HepG2 (cell line): ENCODE results near the gene GNL1. TPM values are rescaled to one million over a fixed set of nuclear protein-coding genes. Genes with fewer than 3 reads are reported as not detected.
A peak's percentile ranks its signal among the peaks of the same experiment; 100 is the strongest.

ENCODE experiments used
- ARNTL ChIP-seq: sonication (generic); formaldehyde crosslinking; IDR thresholded peaks from 2 replicates; pipeline ENCODE4 v1.4.0; 2020; ENCODE audit warnings: mild to moderate bottlenecking, missing genetic modification reagents
- ISX ChIP-seq: sonication (generic); formaldehyde crosslinking; conservative IDR thresholded peaks from 2 replicates; pipeline ENCODE4 v1.5.0; 2020; ENCODE audit warnings: missing genetic modification reagents
- LCORL ChIP-seq, 2 experiments: fragments of 450-650 bp in 1 of 2; sonication (generic) in 1 of 2; formaldehyde crosslinking in 1 of 2; IDR thresholded peaks; 2 replicates each; pipeline versions ENCODE4 v1.5.0 to v1.6.1; 2017 to 2020; ENCODE audit warnings: antibody characterized with exemption in 1 of 2, missing genetic modification reagents in 1 of 2
- NR2F6 ChIP-seq, 2 experiments: IDR thresholded peaks; 2 replicates each; pipeline ENCODE4 v1.6.1; 2016; ENCODE audit warnings: antibody characterized with exemption in 1 of 2, mild to moderate bottlenecking in 1 of 2
- SNAPC4 ChIP-seq: sonication (generic); formaldehyde crosslinking; IDR thresholded peaks from 2 replicates; pipeline ENCODE4 v1.4.0; 2020; ENCODE audit warnings: mild to moderate bottlenecking, missing genetic modification reagents
- ZNF503 ChIP-seq: sonication (generic); formaldehyde crosslinking; IDR thresholded peaks from 2 replicates; pipeline ENCODE4 v1.4.0; 2020; ENCODE audit warnings: missing genetic modification reagents
- ZNF574 ChIP-seq: sonication (generic); formaldehyde crosslinking; IDR thresholded peaks from 2 replicates; pipeline ENCODE4 v1.4.0; 2020; ENCODE audit warnings: missing genetic modification reagents
- ZNF816 ChIP-seq: sonication (generic); formaldehyde crosslinking; IDR thresholded peaks from 2 replicates; pipeline ENCODE4 v1.8.0; 2022; ENCODE audit warnings: missing genetic modification reagents, mild to moderate bottlenecking, borderline replicate concordance
- polyA plus RNA-seq, 8 experiments: library from polyadenylated mRNA; depleted of rRNA in 3 of 8; stranded (reverse) in 7 of 8; unstranded in 1 of 8; fragments of >200 nt; fragmentation: Illumina TruSeq in 4 of 8; extraction: Trizol in 4 of 8; gene quantifications; 2 replicates each; pipeline versions ENCODE4 v1.2.1 to v1.2.3, GENCODE V29; 2011 to 2016; ENCODE audit warnings: low read depth in 4 of 8, missing spikeins in 1 of 8, mixed read lengths in 1 of 8; ENCODE audit not compliant: insufficient read depth in 1 of 8
- total RNA-seq, 5 experiments: library from RNA; depleted of rRNA; stranded (reverse); fragments of >200 nt; fragmentation: Illumina TruSeq; extraction: Trizol; gene quantifications; 2 replicates each; pipeline ENCODE4 v1.2.3, GENCODE V29; 2016; ENCODE audit warnings: low read depth in 1 of 5
- TF ChIP-seq, protein P1 (sequence below): IDR thresholded peaks from 2 replicates; pipeline ENCODE4 v1.4.0; 2020; ENCODE audit warnings: mild to moderate bottlenecking, missing genetic modification reagents
- TF ChIP-seq, protein P2 (sequence below): sonication (generic); formaldehyde crosslinking; conservative IDR thresholded peaks from 2 replicates; pipeline ENCODE4 v1.4.0; 2020; ENCODE audit warnings: mild to moderate bottlenecking, missing genetic modification reagents, moderate library complexity

GNL1 gene
- total and polyA plus RNA-seq, 2 of the 13 experiments (the other 11 are each of a cell fraction or from before 2014, with no cell fraction given): 35.0 to 55.6 TPM

GRCh38 chr6:30530014-30530413 is 26.3 kb downstream of the GNL1 start (continued):
- no peak for TF ChIP-seq SNAPC4
- no peak for TF ChIP-seq ISX (CRISPR knock-in tag)
- TF ChIP-seq LCORL (IDR thresholded peaks at IDR 0.05): no peak
- peak; percentile 78; the same call in 1 of the 2 replicates for TF ChIP-seq LCORL (CRISPR knock-in tag; IDR thresholded peaks at IDR 0.05)
- TF ChIP-seq, protein P1, sequence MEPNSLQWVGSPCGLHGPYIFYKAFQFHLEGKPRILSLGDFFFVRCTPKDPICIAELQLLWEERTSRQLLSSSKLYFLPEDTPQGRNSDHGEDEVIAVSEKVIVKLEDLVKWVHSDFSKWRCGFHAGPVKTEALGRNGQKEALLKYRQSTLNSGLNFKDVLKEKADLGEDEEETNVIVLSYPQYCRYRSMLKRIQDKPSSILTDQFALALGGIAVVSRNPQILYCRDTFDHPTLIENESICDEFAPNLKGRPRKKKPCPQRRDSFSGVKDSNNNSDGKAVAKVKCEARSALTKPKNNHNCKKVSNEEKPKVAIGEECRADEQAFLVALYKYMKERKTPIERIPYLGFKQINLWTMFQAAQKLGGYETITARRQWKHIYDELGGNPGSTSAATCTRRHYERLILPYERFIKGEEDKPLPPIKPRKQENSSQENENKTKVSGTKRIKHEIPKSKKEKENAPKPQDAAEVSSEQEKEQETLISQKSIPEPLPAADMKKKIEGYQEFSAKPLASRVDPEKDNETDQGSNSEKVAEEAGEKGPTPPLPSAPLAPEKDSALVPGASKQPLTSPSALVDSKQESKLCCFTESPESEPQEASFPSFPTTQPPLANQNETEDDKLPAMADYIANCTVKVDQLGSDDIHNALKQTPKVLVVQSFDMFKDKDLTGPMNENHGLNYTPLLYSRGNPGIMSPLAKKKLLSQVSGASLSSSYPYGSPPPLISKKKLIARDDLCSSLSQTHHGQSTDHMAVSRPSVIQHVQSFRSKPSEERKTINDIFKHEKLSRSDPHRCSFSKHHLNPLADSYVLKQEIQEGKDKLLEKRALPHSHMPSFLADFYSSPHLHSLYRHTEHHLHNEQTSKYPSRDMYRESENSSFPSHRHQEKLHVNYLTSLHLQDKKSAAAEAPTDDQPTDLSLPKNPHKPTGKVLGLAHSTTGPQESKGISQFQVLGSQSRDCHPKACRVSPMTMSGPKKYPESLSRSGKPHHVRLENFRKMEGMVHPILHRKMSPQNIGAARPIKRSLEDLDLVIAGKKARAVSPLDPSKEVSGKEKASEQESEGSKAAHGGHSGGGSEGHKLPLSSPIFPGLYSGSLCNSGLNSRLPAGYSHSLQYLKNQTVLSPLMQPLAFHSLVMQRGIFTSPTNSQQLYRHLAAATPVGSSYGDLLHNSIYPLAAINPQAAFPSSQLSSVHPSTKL (CRISPR knock-in tag): peak; percentile 69
- 0 out of 2 replicates have a peak, but pooled peaks have one; percentile 23 for TF ChIP-seq ZNF503
- TF ChIP-seq, protein P2, sequence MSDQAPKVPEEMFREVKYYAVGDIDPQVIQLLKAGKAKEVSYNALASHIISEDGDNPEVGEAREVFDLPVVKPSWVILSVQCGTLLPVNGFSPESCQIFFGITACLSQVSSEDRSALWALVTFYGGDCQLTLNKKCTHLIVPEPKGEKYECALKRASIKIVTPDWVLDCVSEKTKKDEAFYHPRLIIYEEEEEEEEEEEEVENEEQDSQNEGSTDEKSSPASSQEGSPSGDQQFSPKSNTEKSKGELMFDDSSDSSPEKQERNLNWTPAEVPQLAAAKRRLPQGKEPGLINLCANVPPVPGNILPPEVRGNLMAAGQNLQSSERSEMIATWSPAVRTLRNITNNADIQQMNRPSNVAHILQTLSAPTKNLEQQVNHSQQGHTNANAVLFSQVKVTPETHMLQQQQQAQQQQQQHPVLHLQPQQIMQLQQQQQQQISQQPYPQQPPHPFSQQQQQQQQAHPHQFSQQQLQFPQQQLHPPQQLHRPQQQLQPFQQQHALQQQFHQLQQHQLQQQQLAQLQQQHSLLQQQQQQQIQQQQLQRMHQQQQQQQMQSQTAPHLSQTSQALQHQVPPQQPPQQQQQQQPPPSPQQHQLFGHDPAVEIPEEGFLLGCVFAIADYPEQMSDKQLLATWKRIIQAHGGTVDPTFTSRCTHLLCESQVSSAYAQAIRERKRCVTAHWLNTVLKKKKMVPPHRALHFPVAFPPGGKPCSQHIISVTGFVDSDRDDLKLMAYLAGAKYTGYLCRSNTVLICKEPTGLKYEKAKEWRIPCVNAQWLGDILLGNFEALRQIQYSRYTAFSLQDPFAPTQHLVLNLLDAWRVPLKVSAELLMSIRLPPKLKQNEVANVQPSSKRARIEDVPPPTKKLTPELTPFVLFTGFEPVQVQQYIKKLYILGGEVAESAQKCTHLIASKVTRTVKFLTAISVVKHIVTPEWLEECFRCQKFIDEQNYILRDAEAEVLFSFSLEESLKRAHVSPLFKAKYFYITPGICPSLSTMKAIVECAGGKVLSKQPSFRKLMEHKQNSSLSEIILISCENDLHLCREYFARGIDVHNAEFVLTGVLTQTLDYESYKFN: peak; percentile 68
- peak; percentile 73; the same call in 1 of the 2 replicates for TF ChIP-seq NR2F6 (IDR thresholded peaks at IDR 0.05)
- TF ChIP-seq NR2F6 (CRISPR knock-in tag; IDR thresholded peaks at IDR 0.05): peak; percentile 36
- TF ChIP-seq ZNF816 (CRISPR knock-in tag): no peak
- 0 out of 2 replicates have a peak, but pooled peaks have one; percentile 17 for TF ChIP-seq ARNTL (CRISPR knock-in tag)
- no peak for TF ChIP-seq ZNF574 (CRISPR knock-in tag)
